Smooth muscle cell (in vitro differentiated cells): ENCODE measurements around the gene PATL1. TPM values are rescaled to one million over a fixed set of nuclear protein-coding genes. Genes with fewer than 3 reads are reported as not detected.

Source experiments
- DNase-seq: peaks from one replicate; lab custom pipeline; 2025; ENCODE audit not compliant: unreplicated experiment; lab: John Stamatoyannopoulos, UW
- H2AFZ ChIP-seq: fragments of 200-600 bp; sonication (generic); 2 replicates; pipeline ENCODE4 v1.6.0; 2016; ENCODE audit warnings: antibody characterized with exemption, low read depth, mild to moderate bottlenecking
- H3F3A ChIP-seq: fragments of 200-600 bp; sonication (generic); 2 replicates; pipeline ENCODE4 v1.6.0; 2017; ENCODE audit warnings: antibody characterized with exemption, low read depth
- H3K27ac ChIP-seq: fragments of 200-600 bp; sonication (generic); 2 replicates; pipeline ENCODE4 v1.5.1; 2016; ENCODE audit warnings: low read depth, mild to moderate bottlenecking
- H3K27me3 ChIP-seq: fragments of 200-600 bp; sonication (generic); 2 replicates; pipeline ENCODE4 v1.6.1; 2016; ENCODE audit warnings: low read depth, mild to moderate bottlenecking
- H3K36me3 ChIP-seq: fragments of 200-600 bp; sonication (generic); 2 replicates; pipeline ENCODE4 v1.5.1; 2016; ENCODE audit warnings: low read depth
- H3K4me1 ChIP-seq: fragments of 200-600 bp; sonication (generic); 2 replicates; pipeline ENCODE4 v1.5.1; 2016; ENCODE audit warnings: low read depth
- H3K4me2 ChIP-seq: fragments of 200-600 bp; sonication (generic); 2 replicates; pipeline ENCODE4 v1.6.0; 2016; ENCODE audit warnings: mild to moderate bottlenecking
- H3K4me3 ChIP-seq: fragments of 200-600 bp; sonication (generic); 2 replicates; pipeline ENCODE4 v1.5.1; 2016; ENCODE audit warnings: mild to moderate bottlenecking
- H3K79me2 ChIP-seq: fragments of 200-600 bp; sonication (generic); 2 replicates; pipeline ENCODE4 v1.6.0; 2016; ENCODE audit warnings: low read depth, mild to moderate bottlenecking
- H3K9ac ChIP-seq: fragments of 200-600 bp; sonication (generic); 2 replicates; pipeline ENCODE4 v1.6.0; 2016; ENCODE audit warnings: low read depth
- H3K9me3 ChIP-seq: fragments of 200-600 bp; sonication (generic); replicated peaks from 2 replicates; pipeline ENCODE4 v1.5.1; 2016; ENCODE audit warnings: low read depth
- H4K20me1 ChIP-seq: fragments of 200-600 bp; sonication (generic); 2 replicates; pipeline ENCODE4 v1.6.0; 2016; ENCODE audit warnings: low read depth
- WGBS: methylation state at CpG from one replicate; pipeline ENCODE4 v1.1.7; 2016; ENCODE audit warnings: low lambda C conversion rate; 5-methylcytosine and 5-hydroxymethylcytosine counted together
- polyA plus RNA-seq: library from polyadenylated mRNA; unstranded; fragments of >200 nt; fragmentation: Nextera tagmentation; extraction: Ambion mirVana; gene quantifications from 2 replicates; pipeline ENCODE4 v1.2.1, GENCODE V29; 2016
- total RNA-seq: library from RNA; depleted of rRNA; stranded (reverse); fragments of >200 nt; gene quantifications from 2 replicates; pipeline ENCODE4 v1.2.3, GENCODE V29; 2014
- TF ChIP-seq, protein P1 (sequence below): fragments of 200-600 bp; sonication (generic); IDR thresholded peaks from 2 replicates; pipeline ENCODE4 v1.5.1; 2017; ENCODE audit warnings: borderline replicate concordance, mild to moderate bottlenecking, antibody characterized with exemption; ENCODE audit not compliant: insufficient read depth, poor library complexity, severe bottlenecking

PATL1 gene
- total and polyA plus RNA-seq, 2 experiments from 2014 or later: 16.5 to 35.2 TPM

DNA sequence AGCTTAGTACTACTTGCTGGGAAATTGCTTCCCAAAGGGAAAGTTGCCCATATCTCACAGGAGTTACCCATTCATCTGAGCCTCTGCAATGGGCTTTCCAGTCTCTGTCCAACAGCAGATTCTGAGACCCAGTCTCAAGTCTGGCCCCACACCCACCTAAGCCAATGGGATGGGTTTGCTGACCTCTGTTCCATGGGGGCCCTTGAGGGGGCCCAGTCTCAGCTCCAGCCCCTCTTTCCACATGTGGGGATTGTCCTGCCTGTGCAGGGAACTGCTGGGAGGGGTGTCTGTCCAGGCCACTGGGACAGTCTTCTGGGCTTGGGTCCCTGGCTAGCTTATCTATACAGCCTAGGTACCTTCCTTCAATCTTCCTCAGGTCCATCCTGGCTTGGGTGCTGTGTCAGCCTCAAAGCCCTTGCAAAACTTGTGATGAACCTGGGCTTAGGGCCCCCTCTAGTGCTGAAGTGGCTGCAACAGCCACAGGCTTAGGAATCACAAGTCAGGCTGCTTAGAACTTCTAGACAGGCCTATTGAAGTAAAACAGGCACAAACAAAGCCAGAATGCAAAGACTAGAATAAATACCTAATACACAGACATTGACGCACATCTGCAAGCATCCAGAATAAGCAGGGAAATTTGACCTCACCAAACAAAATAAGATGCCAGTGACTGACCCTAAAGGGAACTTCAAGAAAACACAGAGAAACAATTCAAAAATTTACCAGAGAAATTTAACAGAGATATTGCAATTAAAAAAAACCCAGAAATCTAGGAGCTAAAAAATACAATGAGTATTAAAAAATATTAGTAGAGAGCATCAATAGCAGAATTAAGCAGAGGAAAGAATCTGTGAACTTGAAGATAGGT, 11.7 kb upstream of the PATL1 start:
- Histone ChIP-seq H3K4me1 (peaks cover 6% of the 10 kb centered on the region), H3F3A (peaks cover 6% of the 10 kb centered on the region), H3K27ac (peak overlapping the region; percentile 41), H3K4me3 (no peak overlapping the region), H3K36me3 (no peaks in the 10 kb centered on the region), H2AFZ (peak overlapping the region; percentile 73), H3K9me3 (no peaks in the 10 kb centered on the region), H3K9ac (no peak overlapping the region), H3K79me2 (no peaks in the 10 kb centered on the region), H3K27me3 (no peaks in the 10 kb centered on the region), H4K20me1 (no peaks in the 10 kb centered on the region), H3K4me2 (peak overlapping the region; percentile 8)
- peak; percentile 12 for DNase-seq
- WGBS: 9% methylated on average over 1 of the region's 1 CpG
- TF ChIP-seq, protein P1, sequence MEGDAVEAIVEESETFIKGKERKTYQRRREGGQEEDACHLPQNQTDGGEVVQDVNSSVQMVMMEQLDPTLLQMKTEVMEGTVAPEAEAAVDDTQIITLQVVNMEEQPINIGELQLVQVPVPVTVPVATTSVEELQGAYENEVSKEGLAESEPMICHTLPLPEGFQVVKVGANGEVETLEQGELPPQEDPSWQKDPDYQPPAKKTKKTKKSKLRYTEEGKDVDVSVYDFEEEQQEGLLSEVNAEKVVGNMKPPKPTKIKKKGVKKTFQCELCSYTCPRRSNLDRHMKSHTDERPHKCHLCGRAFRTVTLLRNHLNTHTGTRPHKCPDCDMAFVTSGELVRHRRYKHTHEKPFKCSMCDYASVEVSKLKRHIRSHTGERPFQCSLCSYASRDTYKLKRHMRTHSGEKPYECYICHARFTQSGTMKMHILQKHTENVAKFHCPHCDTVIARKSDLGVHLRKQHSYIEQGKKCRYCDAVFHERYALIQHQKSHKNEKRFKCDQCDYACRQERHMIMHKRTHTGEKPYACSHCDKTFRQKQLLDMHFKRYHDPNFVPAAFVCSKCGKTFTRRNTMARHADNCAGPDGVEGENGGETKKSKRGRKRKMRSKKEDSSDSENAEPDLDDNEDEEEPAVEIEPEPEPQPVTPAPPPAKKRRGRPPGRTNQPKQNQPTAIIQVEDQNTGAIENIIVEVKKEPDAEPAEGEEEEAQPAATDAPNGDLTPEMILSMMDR: peak; percentile 68

DNA sequence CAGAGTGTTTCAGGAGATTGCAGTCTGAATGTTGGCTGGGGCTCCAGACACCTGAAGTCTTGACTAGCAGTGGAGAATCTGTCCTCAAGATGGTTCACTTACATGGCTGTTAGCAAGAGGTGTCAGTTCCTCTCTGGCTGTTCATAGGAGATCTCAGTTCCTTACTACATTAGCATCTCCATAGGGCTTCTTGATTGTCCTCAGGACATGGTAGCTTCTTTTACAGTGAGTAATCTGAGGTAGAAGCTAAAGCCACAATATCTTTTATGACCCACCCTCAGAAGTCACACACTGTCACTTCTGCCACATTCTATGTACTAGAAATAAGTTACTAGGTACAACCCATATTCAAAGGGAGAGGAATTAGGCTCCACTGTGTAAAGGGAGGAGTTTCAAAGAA, 10.5 kb upstream of the PATL1 start:
- Histone ChIP-seq H3K4me2 (no peak overlapping the region), H3K36me3 (no peaks in the 10 kb centered on the region), H3F3A (peaks cover 6% of the 10 kb centered on the region), H4K20me1 (no peaks in the 10 kb centered on the region), H2AFZ (no peak overlapping the region), H3K79me2 (no peaks in the 10 kb centered on the region), H3K4me1 (peaks cover 6% of the 10 kb centered on the region), H3K4me3 (no peak overlapping the region), H3K9ac (no peak overlapping the region), H3K9me3 (no peaks in the 10 kb centered on the region), H3K27me3 (no peaks in the 10 kb centered on the region), H3K27ac (no peak overlapping the region)
- DNase-seq: no peak
- TF ChIP-seq, protein P1: no peak

DNA sequence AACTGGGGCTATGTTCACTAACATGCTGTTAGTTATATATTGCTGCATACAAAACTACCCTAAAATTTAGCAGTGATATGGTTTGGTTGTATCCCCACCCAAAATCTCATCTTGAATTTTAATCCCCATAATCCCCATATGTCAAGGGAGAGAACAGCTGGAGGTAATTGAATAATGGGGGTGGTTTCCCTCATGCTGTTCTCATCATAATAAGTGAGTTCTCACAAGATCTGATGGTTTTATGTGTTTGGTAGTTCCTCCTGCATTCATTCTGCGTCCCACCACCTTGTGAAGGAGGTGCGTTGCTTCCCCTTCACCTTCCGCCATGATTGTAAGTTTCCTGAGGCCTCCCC, 10.0 kb upstream of the PATL1 start:
- Histone ChIP-seq H3K79me2 (no peaks in the 10 kb centered on the region), H2AFZ (no peak overlapping the region), H3K9me3 (no peaks in the 10 kb centered on the region), H4K20me1 (no peaks in the 10 kb centered on the region), H3K27me3 (no peaks in the 10 kb centered on the region), H3K4me3 (no peak overlapping the region), H3K9ac (no peak overlapping the region), H3K36me3 (no peaks in the 10 kb centered on the region), H3K4me2 (no peak overlapping the region), H3K4me1 (peaks cover 6% of the 10 kb centered on the region), H3K27ac (no peak overlapping the region), H3F3A (peaks cover 6% of the 10 kb centered on the region)
- WGBS: 95% methylated on average over 3 of the region's 3 CpGs
- no peak for DNase-seq
- TF ChIP-seq, protein P1: no peak

DNA sequence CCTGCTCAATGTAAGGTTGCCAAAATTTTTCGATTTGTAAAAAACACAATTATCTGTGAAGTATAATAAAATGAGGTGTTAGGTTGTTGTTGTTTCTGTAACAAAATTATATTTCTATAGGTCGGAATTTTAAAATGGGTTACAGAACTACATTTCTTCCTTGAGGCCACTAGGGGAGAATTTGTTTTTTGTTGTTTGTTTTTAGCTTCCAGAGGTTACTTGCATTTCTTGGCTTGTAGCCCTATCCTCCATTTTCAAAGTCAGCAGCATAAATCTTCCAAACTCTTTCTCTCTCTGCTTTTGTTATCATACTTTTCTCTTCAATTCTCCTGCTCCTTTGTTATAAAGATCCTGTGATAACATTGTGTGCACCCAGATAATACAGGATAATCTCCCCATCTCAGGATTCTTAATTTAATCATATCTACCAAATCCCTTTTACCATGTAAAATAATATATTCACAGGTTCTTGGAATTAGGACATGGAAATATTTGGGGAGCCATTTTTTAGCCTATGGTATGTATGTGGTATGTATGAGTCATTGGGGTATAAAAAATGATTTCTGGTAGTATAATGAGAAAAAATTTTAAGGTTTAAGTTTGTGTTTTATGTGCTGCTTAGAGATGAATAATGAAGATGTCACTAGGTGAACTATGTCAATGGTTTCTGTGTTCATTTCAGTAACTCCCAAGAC, 9.4 kb upstream of the PATL1 start:
- no peak overlapping the region for H2AFZ ChIP-seq
- no peak for DNase-seq
- WGBS: 97% methylated on average over 2 of the region's 2 CpGs

More for the DNA sequence above, 9.4 kb upstream of the PATL1 start:
- Histone ChIP-seq H3K4me3 (no peak overlapping the region), H3K9me3 (no peaks in the 10 kb centered on the region), H3K79me2 (no peaks in the 10 kb centered on the region), H3K4me1 (peaks cover 6% of the 10 kb centered on the region), H3K27me3 (no peaks in the 10 kb centered on the region), H3K27ac (no peak overlapping the region), H4K20me1 (no peaks in the 10 kb centered on the region), H3K9ac (no peak overlapping the region), H3F3A (peaks cover 6% of the 10 kb centered on the region), H3K36me3 (no peaks in the 10 kb centered on the region), H3K4me2 (no peak overlapping the region)
- TF ChIP-seq, protein P1: no peak
